ENCODE results near the gene FADS2.

The FADS2 gene

DNA sequence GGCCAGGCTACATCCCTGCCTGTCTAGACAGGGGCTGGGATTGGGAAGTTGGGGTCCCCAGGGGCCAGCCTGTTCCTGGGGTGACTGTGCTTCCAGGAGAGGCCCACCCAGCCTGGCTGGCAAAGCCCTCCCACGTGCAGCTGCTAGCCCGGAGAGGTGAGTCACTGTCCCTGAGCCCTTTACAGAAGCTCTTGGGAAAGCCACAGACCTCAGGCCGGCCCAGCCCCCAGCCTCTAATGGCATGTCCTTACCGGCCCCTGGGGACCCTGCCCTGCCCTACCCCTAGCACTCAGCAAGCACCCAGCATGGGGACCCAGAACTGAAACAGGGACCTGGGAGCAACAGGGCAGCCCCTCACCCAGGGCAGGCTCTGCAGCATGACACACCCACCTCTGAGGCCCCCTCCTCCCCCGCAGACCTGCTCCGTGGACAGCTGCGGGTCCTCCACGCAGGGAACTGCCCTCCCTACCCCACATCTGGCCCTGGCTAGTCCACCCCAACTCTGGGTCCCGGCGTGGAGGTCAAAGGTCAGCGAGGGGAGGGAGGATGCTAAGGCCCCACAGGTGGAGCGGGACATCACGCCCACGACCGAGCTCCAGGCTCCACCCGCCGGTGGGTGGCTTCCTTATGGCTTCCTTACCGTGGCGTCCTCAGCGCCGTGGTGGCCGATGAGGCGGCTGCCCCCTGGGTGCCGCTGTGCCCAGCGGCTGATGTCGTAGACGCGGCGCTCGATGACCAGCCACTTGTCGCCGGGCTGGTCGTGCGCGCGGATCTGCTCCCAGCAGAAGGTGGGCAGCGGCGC, 62.6 kb downstream of the FADS2 start:
- DNase-seq, result no peak

DNA sequence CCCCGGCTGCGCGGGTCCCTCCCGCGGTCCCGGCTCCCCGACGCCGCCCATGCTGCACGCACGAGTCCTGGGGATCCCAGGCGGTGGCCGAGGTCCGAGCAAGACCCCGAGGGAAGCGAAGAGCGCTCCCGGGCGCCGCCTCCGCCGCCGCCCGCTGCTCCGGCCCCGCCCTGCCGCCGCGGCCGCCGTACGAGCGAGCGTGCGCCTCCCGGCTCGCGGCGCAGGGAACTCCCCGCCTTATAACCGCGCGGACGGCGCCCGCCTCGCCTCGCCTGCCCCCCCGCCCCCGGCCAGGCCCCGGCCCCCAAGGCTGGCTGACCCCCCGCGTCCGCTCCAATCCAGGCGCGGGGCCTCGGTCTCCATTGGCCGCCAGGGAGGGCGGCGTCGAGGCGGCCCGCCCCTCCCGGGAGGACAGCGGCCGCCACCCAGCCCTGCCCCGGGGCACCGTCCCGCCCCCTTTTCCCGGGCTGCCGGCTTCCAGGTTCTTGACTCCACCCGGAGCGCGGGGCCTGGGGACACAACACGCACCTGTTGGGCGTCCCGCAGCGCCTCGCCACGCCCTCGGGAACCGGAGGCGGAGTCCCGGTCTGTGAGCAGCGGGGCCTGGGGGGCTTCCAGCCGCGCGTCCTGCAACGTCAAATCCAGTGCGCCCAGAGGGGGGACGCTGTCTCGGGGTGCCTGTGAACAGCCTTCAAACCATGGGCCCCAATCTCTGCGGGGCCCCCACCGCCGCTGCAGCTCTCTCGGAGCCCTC, 63.4 kb downstream of the FADS2 start, which contains the start of gene FADS3:
TSS of gene FADS3 (minus strand) at position 215 of the 754 bp plus-strand sequence. CDS start at position 51, 164 bp downstream.
- peak; percentile 88 for DNase-seq

GRCh38 chr11:61892085-61892370, 63.9 kb downstream of the FADS2 start:
- DNase-seq, result no peak

- DNase-seq, result no peak
Observed at GRCh38 chr11:61893981-61894380, 65.9 kb downstream of the FADS2 start.

- no peak for DNase-seq
Observed at GRCh38 chr11:61895046-61895717, 67.1 kb downstream of the FADS2 start.

- no peak for DNase-seq
Observed at GRCh38 chr11:61895718-61896059, 67.6 kb downstream of the FADS2 start.

- no peak for DNase-seq
Observed at GRCh38 chr11:61896665-61897386, 68.7 kb downstream of the FADS2 start.

DNA sequence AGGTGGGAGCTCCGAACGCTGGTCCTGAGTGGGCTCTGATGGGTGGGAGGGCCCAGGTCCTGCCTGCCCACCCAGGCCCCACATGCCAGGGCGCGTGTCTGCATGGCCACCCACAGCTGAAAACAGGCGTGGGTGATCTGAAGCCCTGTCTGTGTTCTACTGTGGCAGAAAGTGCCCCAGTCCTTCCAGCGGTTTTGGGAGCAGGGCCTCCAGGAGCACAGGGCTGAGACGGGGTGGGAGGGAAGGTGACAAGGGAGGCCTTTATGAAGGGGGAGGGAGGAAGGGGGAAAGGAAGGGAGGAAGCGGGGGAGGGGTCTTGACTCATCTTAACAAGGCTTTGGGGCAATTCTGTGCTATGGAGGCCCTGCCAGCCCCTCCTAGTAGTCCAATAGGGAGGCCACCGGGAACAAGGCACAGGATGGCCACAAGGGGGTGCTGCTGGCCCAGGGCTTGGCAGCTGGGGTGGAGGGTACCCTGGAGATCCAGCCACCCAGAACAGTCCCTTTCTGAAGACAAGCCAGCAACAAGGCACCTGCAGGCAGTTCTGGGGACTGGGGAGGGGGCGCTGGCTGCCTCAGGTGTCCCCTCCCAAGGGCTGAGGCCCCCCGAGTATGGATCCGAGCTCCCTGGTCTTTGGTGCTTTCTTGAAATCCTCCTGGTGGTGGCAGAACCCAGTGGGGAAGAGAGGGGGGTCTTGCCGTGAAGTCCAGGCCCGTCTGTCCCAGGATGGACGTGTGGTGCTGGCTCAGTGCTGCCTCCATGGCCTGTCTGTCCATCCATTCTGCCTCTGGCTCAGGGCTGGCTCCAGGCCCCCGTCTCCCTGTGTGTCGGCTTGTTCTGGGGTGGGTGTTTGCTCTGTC, 69.5 kb downstream of the FADS2 start:
- DNase-seq, result peak; percentile 82

- DNase-seq, result no peak
Observed at GRCh38 chr11:61898247-61898582, 70.1 kb downstream of the FADS2 start.

DNA sequence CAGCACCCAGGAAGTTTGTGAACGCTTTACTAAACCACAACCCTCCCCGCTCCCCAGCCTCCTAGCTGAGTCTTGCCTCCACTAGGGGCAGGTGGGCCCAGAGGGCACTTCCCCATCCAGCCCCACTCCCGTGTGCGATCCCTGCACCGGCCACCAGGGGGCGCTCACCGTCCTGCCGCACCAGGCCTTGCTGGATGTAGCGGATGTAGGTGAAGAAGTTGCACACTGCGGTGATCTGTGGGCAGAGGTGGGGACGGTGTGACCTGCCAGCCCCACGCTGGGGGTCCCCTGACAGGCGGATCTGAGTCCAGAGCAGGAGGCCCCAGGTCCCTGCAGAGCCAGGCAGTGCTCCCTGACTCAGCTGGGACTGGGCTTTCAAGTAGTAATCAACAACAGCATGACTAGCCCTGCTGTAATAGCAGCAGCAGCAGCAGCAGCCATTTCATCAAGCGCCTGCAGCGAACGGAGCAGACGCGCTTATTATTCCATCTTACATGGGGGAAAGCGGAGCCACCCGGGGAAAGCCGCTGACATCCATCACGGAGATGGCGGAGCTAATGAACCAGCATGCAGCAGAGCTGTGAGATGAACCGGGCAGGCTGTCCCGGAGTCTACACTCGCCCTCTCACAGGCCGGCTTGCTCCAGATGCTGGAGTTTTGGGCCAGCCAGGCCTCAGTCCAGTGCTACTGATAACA, 71.2 kb downstream of the FADS2 start:
- peak; percentile 87 for DNase-seq

DNA sequence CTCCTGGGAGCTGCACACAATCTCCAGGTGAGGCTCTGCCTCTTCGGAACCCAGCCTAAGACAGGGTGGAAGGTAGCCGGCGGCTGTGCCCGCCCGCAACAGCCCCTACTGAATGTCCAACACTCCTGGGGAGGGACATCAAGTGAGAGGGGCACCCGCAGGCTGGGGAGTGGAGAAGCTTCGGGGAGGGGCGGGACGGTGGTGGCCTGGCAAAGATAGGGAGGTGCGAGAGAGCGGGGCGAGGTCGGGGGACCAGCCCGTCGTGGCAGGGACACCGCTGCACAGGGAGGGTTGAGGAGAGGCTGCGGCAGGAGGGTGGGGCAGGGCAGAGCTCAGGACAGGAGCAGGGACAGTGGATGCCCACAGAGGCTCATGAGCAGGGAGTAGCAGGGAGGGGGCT, 72.2 kb downstream of the FADS2 start:
- no peak for DNase-seq

GRCh38 chr11:61901397-61901796, 73.3 kb downstream of the FADS2 start:
- no peak for DNase-seq

DNA sequence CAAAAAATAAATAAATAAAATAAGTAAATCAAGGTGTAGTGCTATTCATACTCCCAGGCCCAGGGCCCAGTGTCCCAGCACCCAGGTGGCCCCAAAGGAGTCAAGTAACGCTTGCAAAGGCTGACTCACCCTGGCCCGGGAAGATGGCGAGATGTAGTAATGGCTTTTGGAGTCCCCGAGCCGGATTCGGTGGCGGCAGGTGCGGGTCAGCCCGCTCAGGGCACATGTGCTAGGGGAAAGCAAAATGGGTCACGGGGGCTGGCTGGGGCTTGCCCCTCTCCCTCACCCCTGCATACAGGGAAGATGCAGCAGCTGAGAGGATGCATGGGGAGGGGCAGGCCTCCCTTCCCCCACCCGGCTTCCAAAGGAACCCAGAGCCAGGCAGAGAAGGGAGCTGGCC, 74.2 kb downstream of the FADS2 start:
- no peak for DNase-seq

GRCh38 chr11:61903845-61904244, 75.7 kb downstream of the FADS2 start:
- DNase-seq, result no peak

DNA sequence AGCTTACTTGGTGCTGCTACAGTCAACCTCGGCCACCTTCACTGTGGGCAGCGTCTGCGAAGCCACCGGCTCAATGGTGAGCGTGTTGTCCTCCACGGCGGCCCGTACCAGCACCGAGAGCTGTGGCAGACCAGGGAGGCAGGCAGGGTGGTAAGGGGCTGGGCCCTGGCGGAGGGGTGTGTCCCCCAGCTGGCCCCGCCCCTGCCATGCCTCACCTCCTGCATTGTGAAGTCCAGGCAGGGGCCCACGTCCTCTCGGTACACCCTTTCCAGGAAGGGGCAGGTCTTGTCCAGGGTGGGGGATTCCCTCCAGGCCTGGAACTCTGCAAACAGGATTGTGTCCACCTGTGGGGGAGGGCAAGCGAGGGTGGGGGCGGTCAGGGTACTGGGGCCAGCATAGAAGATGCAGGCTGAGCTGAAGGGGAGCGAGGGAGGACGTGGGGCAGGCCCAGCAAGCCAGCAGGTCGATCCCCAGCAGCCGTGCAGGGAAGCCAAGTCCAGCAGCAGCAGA, 76.5 kb downstream of the FADS2 start:
- DNase-seq, result no peak

- no peak for DNase-seq
Observed at GRCh38 chr11:61905067-61905696, 77.1 kb downstream of the FADS2 start.

GRCh38 chr11:61905801-61906521, 77.9 kb downstream of the FADS2 start:
- no peak for DNase-seq

GRCh38 chr11:61906522-61906909, 78.4 kb downstream of the FADS2 start:
- DNase-seq, result no peak

- DNase-seq, result no peak
Observed at GRCh38 chr11:61907282-61907681, 79.2 kb downstream of the FADS2 start.
